ENCODE measurements around the gene TMPRSS3.

Gene TMPRSS3

GRCh38 chr21:42352441-42353095 is 43.3 kb downstream of the TMPRSS3 start:
- no peak for DNase-seq

DNA sequence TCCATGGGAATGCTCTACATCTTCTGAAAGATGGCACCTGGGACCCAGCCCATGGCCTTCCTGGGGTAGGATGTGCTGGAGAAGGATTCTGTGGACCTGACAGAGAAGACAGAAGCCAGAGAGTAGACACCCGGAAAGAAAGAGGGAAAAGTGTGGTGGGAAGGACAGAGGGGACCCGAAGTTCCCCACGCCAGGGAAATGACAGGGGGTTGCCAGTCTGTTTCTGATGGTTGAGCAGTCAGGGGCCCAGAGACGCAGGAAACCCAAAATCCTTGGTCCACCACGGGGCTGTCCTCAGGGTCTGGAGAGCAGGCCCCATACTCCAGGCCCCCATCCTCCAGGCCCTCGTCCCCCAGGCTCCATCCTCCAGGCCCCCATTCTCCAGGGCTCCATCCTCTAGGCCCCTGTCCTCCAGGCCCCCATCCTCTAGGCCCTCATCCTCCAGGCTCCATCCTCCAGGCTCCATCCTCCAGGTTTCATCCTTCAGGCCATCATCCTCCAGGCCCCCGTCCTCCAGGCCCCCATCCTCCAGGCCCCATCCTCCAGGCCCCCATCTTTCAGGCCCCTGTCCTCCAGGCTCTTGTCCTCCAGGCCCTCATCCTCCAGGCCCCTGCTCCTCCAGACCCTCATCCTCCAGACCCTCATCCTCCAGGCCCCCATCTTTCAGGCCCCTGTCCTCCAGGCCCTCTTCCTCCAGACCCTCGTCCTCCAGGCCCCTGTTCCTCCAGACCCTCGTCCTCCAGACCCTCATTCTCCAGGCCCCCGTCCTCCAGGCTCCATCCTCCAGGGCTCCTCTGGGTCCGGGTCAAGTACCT is 44.0 kb downstream of the TMPRSS3 start:
- no peak for DNase-seq

- no peak for DNase-seq
Observed at GRCh38 chr21:42350927-42351426, 44.9 kb downstream of the TMPRSS3 start, which contains the start of gene TFF2. Gene TFF2 (minus strand): TSS chr21:42350994. CDS start chr21:42350957, 37 bp downstream.

DNA sequence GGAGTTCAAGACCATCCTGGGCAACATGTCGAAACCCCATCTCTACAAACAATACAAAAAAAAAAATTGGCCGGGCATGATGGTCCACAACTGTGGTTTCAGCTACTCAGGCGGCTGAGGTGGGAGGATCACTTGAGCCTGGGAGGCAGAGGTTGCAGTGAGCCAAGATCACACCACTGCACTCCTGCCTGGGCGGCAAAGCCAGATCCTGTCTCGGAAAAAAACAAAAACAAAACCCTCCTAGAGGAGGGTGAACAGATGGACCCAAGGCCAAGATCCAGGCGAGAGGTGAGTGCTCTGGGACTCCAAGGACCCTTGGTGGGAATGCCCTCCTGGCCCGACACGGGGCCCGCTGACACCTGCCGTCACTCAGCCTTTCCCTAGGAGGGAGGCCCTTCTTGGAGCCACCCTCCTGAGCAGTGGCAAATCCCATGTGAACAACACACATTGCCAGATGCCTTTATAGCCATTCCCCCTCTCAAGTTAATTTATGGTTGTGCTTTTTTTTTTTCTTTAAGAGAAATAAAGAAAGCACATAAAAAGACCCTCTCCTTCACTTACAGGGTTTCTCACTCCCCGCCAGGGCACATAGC is 45.4 kb downstream of the TMPRSS3 start:
- no peak for DNase-seq

- no peak for DNase-seq
Observed at GRCh38 chr21:42349420-42350317, 46.2 kb downstream of the TMPRSS3 start.

DNA sequence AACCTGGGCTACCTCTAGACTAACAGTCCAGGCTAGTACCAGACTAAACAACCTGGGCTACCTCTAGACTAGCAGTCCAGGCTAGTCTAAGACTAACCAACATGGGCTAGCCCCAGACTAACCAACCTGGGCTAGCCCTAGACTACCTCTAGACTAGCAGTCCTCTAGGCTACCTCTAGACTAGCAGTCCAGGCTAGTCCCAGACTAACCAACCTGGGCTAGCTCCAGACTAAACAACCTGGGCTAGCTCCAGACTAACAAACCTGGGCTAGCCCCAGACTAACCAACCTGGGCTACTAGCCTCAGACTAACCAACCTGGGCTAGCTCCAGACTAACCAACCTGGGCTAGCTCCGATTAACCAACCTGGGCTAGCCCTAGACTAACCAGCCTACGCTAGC is 47.1 kb downstream of the TMPRSS3 start:
- DNase-seq, result no peak

- no peak for DNase-seq
Observed at GRCh38 chr21:42347601-42348327, 48.1 kb downstream of the TMPRSS3 start.

- DNase-seq, result no peak
Observed at GRCh38 chr21:42346866-42347600, 48.8 kb downstream of the TMPRSS3 start.

GRCh38 chr21:42346441-42346840 is 49.4 kb downstream of the TMPRSS3 start:
- DNase-seq, result no peak

DNA sequence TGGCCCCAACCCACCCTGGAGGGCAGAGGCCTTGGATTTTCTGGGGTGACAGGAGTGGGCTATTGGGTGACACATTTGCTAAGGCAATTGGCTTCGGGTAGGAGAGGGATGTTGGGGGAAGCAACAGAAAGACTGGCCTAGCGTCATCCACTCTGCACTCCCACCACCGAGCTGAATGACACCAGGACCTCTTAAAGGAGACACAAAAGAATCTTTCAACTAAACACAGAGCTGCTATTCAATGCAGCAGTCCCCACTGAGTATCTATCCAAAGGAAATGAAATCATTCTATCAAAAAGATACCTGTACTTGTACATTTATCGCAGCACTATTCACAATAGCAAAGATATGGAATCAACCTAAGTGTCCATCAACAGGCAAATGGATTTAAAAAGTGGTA is 51.2 kb downstream of the TMPRSS3 start:
- DNase-seq, result peak in 1 of 56 donors; percentile 4

DNA sequence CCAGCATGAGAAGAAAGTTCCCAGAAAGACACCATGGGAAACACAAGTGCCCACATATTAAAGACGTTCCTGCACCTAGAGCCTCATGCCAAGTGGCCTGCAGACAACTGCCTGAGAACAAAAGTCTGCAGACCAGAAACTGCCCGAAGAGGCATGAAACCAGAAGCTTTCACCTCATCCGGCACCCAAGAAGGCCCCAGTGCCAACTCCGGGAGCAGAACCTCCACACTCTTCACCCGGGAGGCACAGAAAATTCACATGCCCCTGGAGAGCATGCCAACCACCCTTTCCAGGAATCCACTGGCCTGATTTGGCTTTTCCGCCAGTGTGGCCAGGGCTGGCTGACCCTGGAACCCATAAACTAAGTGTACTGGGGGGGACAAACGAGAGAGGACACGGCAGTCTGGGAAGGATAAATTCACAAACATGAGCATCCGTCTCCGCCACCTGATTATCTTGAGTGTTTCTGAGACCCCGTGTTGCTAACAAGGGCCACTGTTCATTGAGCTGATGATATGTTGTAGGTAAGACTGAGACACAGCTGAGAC is 51.8 kb downstream of the TMPRSS3 start:
- DNase-seq, result no peak

- DNase-seq, result no peak
Observed at GRCh38 chr21:42343556-42343955, 52.3 kb downstream of the TMPRSS3 start.

GRCh38 chr21:42343101-42343500 is 52.8 kb downstream of the TMPRSS3 start:
- DNase-seq, result no peak

- DNase-seq, result no peak
Observed at GRCh38 chr21:42341776-42342542, 53.9 kb downstream of the TMPRSS3 start.

DNA sequence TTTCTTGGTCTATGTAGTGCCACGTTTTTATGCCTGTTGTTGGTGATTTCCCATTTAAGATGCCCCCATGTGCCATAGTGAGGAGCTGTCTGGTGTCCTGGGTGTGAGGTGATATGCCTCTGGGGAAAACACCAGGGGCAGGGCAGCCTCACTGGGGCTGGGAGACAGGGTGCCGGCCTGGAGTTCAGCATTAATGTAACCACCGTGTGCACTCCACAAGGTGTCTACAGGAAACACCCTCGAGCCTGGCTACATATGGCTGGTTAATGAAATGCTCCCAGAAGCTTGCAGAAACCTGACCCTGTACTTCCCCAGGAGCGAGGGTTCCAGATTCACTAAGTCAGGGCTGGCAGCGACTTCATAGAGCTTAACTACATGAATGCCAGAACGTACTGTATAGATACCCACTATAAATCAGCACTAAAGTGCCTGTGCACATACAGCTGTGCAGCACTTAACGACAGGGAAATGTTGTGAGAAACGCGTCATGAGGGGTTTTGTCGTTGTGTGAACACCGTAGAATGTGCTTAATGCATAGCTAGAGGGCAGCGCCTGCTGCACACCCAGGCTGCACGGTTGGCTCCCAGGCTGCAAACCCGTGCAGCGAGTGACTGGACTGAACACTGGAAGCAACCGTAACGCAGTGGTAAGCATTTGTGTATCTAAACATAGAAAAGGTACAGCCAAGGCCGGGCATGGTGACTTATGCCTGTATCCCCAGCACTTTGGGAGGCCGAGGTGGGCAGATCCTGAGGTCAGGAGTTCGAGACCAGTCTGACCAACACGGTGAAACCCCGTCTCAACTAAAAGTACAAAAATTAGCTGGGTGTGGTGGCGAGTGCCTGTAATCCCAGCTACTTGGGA is 55.4 kb downstream of the TMPRSS3 start:
- no peak for DNase-seq

GRCh38 chr21:42338729-42339715 is 56.8 kb downstream of the TMPRSS3 start:
- no peak for DNase-seq

Measured in nucleus accumbens (tissue), 56 donors.